ENCODE measurements around the gene LAMP2. TPM values are rescaled to one million over a fixed set of nuclear protein-coding genes. Genes with fewer than 3 reads are reported as not detected.
A peak's percentile ranks its signal among the peaks of the same experiment; 100 is the strongest.
"Not testable (repeated sequence)": the region's sequence is repeated elsewhere in the genome, so short reads cannot be mapped to it uniquely, and the experiment has no call there.

The LAMP2 gene
- total RNA-seq, 4 donors from 2014 or later, result 44.4 to 155 (median 81.8) TPM

- TF ChIP-seq POLR2A (IDR thresholded peaks at IDR 0.05), result no peak
- no peak for TF ChIP-seq CTCF (IDR thresholded peaks at IDR 0.05)
- Histone ChIP-seq H3K4me1 (no peaks in the 10 kb centered on the region), H3K36me3 (no peaks in the 10 kb centered on the region), H3K27ac (no peak overlapping the region), H3K27me3 (no peaks in the 10 kb centered on the region), H3K9me3 (no peaks in the 10 kb centered on the region), H3K4me3 (no peak overlapping the region)
- no peak for DNase-seq
- intact Hi-C loops (cut with DNase I; ENCODE audit: low total_unique reads), result no loop called here
Measured at GRCh38 chrX:120504569-120504968, 35.5 kb upstream of the LAMP2 start.

DNA sequence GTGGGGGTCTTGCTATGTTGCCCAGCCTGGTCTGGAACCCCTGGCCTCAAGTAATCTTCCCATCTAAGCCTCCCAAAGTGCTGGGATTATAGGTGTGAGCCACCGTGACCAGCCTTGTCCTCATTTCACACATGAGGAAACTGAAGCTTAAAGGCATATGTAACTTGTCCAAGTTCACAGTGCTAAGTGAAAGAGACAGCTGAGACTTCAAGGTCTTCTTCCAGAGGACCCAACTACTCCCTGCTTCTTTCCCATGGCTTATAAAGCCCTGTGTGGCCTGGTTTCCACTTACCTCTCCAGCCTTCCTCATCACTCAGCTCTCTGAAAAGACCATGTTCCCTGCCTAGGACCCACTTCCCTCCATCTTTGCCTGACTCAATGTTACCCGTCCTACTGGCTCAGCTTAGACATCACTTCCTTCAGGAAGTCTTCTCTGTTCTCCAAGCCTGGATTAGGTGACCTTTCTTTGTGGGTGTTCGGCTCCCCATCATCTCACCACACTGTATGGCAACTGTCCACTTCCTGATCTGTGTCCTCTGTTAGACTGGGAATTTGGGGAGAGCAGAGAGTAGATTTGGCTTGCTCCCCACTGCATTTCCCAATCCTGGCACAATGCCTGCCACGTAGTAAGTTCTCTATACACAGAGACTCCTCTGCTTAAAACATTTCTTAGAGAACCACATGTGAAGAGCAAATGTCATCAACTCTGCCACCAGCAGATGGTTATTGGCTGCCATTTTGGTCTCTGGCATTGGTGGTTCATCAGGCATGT lies 30.4 kb upstream of the LAMP2 start:
- no peak overlapping the region for H3K27ac ChIP-seq
- peak; percentile 18 to 22 for DNase-seq
- H3K27me3 ChIP-seq, result no peaks in the 10 kb centered on the region
- TF ChIP-seq CTCF (IDR thresholded peaks at IDR 0.05) (no peak), POLR2A (IDR thresholded peaks at IDR 0.05) (no peak)
- no peaks in the 10 kb centered on the region for H3K9me3 ChIP-seq
- H3K4me1 ChIP-seq, result no peaks in the 10 kb centered on the region
- no peak overlapping the region for H3K4me3 ChIP-seq
- intact Hi-C loops (cut with DNase I; ENCODE audit: low total_unique reads), result no loop called here
- no peaks in the 10 kb centered on the region for H3K36me3 ChIP-seq

DNA sequence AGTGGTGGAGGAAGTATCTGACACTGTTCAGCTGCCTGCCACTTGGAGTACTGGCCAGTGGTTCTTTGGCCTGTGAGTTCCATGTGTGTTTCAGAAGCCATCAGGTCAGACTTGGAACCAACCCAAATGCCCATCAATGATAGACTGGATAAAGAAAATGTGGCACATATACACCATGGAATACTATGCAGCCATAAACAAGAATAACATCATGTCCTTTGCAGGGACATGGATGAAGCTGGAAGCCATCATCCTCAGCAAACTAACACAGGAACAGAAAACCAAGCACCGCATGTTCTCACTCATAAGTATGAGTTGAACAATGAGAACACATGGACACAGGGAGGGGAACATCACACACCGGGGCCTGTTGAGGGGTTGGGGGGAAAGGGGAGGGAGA lies 21.0 kb upstream of the LAMP2 start:
- H3K4me1 ChIP-seq; H3K9me3 ChIP-seq; H3K36me3 ChIP-seq; DNase-seq; H3K27ac ChIP-seq; H3K4me3 ChIP-seq; intact Hi-C loops (cut with DNase I; ENCODE audit: low total_unique reads); H3K27me3 ChIP-seq: not testable (repeated sequence)

DNA sequence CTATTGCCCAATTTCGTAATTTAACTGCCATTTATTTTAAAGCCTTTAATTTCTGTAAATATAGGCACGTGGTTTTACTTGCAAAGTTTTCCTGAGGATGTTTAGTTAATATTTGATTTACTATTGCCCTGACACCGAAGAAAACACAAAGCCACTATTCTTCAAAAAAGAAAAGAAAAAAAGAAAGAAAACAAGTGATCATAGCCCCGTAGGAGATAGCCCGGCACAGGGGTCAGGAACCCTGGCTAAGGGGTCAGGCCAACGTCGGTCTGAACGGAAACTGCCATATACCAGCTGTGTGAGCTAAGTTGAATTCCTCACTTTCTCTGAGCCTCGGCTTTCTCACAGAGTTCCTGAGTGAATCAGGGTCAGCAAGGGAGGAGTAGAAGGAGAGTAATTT lies 17.7 kb upstream of the LAMP2 start:
- no peak for TF ChIP-seq CTCF (IDR thresholded peaks at IDR 0.05)
- no peak for TF ChIP-seq POLR2A (IDR thresholded peaks at IDR 0.05)
- Histone ChIP-seq H3K27me3 (no peaks in the 10 kb centered on the region), H3K27ac (no peak overlapping the region), H3K36me3 (no peaks in the 10 kb centered on the region), H3K9me3 (no peaks in the 10 kb centered on the region), H3K4me1 (no peaks in the 10 kb centered on the region), H3K4me3 (no peak overlapping the region)
- no peak for DNase-seq
- intact Hi-C loops (cut with DNase I; ENCODE audit: low total_unique reads), result no loop called here

GRCh38 chrX:120485638-120486520 lies 16.8 kb upstream of the LAMP2 start:
- H3K4me3 ChIP-seq, result peak overlapping the region; percentile 43 to 44
- H3K36me3 ChIP-seq, result no peaks in the 10 kb centered on the region
- H3K27me3 ChIP-seq, result no peaks in the 10 kb centered on the region
- intact Hi-C loops (cut with DNase I; ENCODE audit: low total_unique reads), result no loop called here
- no peaks in the 10 kb centered on the region for H3K9me3 ChIP-seq
- H3K27ac ChIP-seq, result peak overlapping the region; percentile 80 to 81
- peak; percentile 71 to 75 for DNase-seq
- TF ChIP-seq POLR2A (IDR thresholded peaks at IDR 0.05), result no peak
- TF ChIP-seq CTCF (IDR thresholded peaks at IDR 0.05), result peak; percentile 22 to 61 (median 38)
- H3K4me1 ChIP-seq, result no peaks in the 10 kb centered on the region

Data from uterus (tissue), 4 donors.